ENCODE measurements around the gene DSCAM. TPM values are rescaled to one million over a fixed set of nuclear protein-coding genes. Genes with fewer than 3 reads are reported as not detected.

Gene DSCAM
- total RNA-seq, 1 donor from 2014 or later = not detected

DNA sequence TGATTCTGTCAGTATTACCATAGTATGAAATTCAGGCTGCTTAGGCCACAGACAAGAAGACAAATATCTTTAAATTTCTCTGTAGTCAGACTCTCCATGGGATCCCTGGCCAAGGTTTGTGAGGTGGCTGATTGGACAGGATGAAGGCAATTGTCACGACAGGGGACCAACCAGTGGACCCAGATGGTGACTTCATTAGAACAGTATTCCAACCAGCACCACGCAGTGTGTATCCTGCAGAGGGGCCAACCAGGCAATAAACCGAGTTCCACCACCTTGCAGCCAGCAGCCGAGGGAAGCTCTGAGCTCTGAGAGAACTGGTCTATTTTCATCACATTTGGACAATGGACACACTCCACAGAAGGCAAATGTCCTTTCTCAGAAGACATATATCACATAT, 16.1 kb downstream of the DSCAM start:
- no peak for DNase-seq (ENCODE audit: extremely low spot score, unreplicated experiment)
- TF ChIP-seq, protein P1, sequence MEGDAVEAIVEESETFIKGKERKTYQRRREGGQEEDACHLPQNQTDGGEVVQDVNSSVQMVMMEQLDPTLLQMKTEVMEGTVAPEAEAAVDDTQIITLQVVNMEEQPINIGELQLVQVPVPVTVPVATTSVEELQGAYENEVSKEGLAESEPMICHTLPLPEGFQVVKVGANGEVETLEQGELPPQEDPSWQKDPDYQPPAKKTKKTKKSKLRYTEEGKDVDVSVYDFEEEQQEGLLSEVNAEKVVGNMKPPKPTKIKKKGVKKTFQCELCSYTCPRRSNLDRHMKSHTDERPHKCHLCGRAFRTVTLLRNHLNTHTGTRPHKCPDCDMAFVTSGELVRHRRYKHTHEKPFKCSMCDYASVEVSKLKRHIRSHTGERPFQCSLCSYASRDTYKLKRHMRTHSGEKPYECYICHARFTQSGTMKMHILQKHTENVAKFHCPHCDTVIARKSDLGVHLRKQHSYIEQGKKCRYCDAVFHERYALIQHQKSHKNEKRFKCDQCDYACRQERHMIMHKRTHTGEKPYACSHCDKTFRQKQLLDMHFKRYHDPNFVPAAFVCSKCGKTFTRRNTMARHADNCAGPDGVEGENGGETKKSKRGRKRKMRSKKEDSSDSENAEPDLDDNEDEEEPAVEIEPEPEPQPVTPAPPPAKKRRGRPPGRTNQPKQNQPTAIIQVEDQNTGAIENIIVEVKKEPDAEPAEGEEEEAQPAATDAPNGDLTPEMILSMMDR (IDR thresholded peaks at IDR 0.05) = no peak
- H3K9me3 Mint-ChIP-seq (ENCODE audit: unreplicated experiment) = peaks cover 10% of the 10 kb centered on the region
- no peaks in the 10 kb centered on the region for H3K36me3 Mint-ChIP-seq (ENCODE audit: unreplicated experiment)
- no peaks in the 10 kb centered on the region for H3K27me3 Mint-ChIP-seq (ENCODE audit: unreplicated experiment)
- no peak overlapping the region for H3K27ac Mint-ChIP-seq (ENCODE audit: unreplicated experiment)
- no peaks in the 10 kb centered on the region for H3K4me1 Mint-ChIP-seq (ENCODE audit: unreplicated experiment)
- H3K4me3 Mint-ChIP-seq (ENCODE audit: unreplicated experiment) = no peak overlapping the region

DNA sequence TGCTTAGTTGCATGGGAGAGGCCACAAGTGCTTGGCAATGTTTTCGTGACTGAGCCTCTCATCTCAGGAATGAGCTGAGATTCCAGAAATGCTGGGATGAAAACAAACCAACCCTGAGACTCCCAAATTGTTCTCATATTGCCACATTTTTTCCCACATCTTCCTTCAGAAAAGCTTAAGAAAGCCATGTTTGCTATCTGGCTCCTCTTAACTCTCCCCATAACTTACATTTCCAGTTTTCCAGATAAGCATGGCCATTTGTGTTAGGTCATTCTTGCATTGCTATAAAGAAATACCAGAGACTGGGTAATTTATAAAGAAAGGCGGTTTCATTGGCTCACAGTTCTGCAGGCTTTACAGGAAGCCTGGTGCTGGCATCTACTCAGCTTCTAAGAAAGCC, 17.2 kb downstream of the DSCAM start:
- DNase-seq (ENCODE audit: extremely low spot score, unreplicated experiment) = no peak

DNA sequence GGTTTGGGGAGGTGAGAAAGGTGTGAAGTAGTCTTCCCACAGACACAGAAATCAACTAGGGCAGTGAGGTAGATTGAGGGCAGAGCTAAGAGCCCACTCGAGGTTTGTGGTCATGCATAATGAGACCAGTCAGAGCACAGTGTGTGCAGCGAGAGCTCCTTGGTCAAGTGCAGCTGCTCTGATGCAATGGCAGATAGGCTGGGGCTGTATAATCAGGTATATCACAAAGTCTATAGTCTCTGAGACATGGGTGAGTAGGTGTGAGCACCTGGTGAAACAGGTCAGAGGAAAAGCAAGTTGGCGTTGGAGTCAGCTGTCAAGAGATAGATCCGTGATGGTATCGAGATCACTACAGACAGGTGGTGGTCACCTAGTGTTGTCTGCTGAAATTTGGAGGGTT, 17.6 kb downstream of the DSCAM start:
- Mint-ChIP-seq H3K4me3 (ENCODE audit: unreplicated experiment) (no peak overlapping the region), H3K27me3 (ENCODE audit: unreplicated experiment) (no peaks in the 10 kb centered on the region), H3K4me1 (ENCODE audit: unreplicated experiment) (no peaks in the 10 kb centered on the region), H3K36me3 (ENCODE audit: unreplicated experiment) (no peaks in the 10 kb centered on the region), H3K27ac (ENCODE audit: unreplicated experiment) (no peak overlapping the region), H3K9me3 (ENCODE audit: unreplicated experiment) (peaks cover 16% of the 10 kb centered on the region)
- DNase-seq (ENCODE audit: extremely low spot score, unreplicated experiment) = no peak
- TF ChIP-seq, protein P1 (IDR thresholded peaks at IDR 0.05) = no peak

More for the DNA sequence above, 17.2 kb downstream of the DSCAM start:
- TF ChIP-seq, protein P1 (IDR thresholded peaks at IDR 0.05) = no peak
- Mint-ChIP-seq H3K4me1 (ENCODE audit: unreplicated experiment) (no peaks in the 10 kb centered on the region), H3K27ac (ENCODE audit: unreplicated experiment) (no peak overlapping the region), H3K27me3 (ENCODE audit: unreplicated experiment) (no peaks in the 10 kb centered on the region), H3K9me3 (ENCODE audit: unreplicated experiment) (peaks cover 12% of the 10 kb centered on the region), H3K4me3 (ENCODE audit: unreplicated experiment) (no peak overlapping the region), H3K36me3 (ENCODE audit: unreplicated experiment) (no peaks in the 10 kb centered on the region)

DNA sequence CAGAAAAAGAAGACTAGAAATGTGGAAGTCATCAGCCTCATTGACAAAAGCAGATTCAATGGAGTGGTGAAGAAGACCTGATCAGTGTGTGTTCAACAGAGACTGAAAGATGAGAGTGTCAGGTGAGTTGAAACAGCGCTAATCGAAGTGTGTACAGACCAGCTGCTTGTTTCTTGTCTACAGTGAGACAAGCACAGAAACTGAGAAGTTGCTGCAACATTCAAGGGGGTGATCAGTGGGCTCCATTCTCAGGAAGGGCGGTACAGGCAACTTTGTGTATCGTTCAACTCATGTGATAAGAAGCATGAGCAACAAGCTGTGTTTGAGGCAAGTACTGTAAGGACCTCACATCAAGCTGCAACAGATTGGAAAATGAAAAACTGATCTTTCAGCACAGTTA, 19.4 kb downstream of the DSCAM start:
- TF ChIP-seq, protein P1 (IDR thresholded peaks at IDR 0.05) = no peak
- H3K27ac Mint-ChIP-seq (ENCODE audit: unreplicated experiment) = no peak overlapping the region
- no peak for DNase-seq (ENCODE audit: extremely low spot score, unreplicated experiment)
- no peaks in the 10 kb centered on the region for H3K36me3 Mint-ChIP-seq (ENCODE audit: unreplicated experiment)
- no peak overlapping the region for H3K4me3 Mint-ChIP-seq (ENCODE audit: unreplicated experiment)
- H3K4me1 Mint-ChIP-seq (ENCODE audit: unreplicated experiment) = no peaks in the 10 kb centered on the region
- H3K9me3 Mint-ChIP-seq (ENCODE audit: unreplicated experiment) = peaks cover 16% of the 10 kb centered on the region
- H3K27me3 Mint-ChIP-seq (ENCODE audit: unreplicated experiment) = no peaks in the 10 kb centered on the region

DNA sequence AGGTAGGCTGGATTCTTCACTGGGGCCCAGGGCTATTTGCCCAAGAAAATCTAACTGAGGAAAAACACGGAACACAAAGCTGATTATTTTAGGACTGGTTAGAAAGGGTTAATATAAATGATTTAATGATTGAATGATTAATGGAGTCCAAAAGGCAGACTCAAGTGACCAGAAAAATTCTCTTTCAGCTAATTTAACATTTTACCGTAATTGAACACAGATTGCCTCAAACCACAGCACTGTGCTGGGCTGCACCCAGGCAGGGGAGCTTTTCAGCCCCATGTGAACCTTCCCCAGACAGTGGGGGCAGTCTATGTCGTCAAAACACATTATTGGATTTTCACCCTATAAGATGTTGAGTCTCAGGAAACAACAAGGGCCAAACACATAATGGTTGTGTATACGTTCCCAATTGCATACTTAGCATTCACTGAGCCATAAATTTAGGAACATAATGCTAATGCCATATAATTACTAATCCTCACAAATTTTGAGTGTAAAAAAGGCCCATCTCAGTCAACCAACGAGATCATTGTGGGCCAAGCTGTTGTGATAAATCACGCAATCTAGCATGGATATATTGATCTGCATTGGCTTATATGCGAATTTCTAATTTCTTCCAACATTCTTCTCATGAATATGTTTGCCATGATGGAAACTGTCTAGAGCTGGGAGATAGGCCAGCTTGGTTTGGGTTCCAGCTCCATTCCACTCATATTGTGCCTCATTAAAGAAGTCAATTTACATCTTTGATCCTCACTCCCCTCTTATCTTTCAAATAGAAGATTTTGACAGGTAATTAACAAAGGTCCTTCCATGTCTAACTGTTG, 27.7 kb downstream of the DSCAM start:
- H3K27ac Mint-ChIP-seq (ENCODE audit: unreplicated experiment) = no peak overlapping the region
- H3K27me3 Mint-ChIP-seq (ENCODE audit: unreplicated experiment) = no peaks in the 10 kb centered on the region
- no peak for DNase-seq (ENCODE audit: extremely low spot score, unreplicated experiment)
- peaks cover 5% of the 10 kb centered on the region for H3K9me3 Mint-ChIP-seq (ENCODE audit: unreplicated experiment)
- no peaks in the 10 kb centered on the region for H3K36me3 Mint-ChIP-seq (ENCODE audit: unreplicated experiment)
- H3K4me3 Mint-ChIP-seq (ENCODE audit: unreplicated experiment) = no peak overlapping the region
- no peaks in the 10 kb centered on the region for H3K4me1 Mint-ChIP-seq (ENCODE audit: unreplicated experiment)
- TF ChIP-seq, protein P1 (IDR thresholded peaks at IDR 0.05) = no peak

All from osteocyte (in vitro differentiated cells).